Germinal center (tissue), 1 donor: Measurements from ENCODE around the gene CPN2.

Source experiments
- DNase-seq: peaks from one replicate; pipeline ENCODE4 v3.0.0; 2012; ENCODE audit warnings: mixed read lengths, low spot score

Gene CPN2

GRCh38 chr3:194312186-194312742 is 38.9 kb downstream of the CPN2 start:
- no peak for DNase-seq

GRCh38 chr3:194311000-194311399 is 40.1 kb downstream of the CPN2 start:
- DNase-seq, result no peak

GRCh38 chr3:194310060-194310835 is 40.9 kb downstream of the CPN2 start:
- DNase-seq, result no peak

GRCh38 chr3:194308601-194309449 is 42.3 kb downstream of the CPN2 start:
- DNase-seq, result no peak

GRCh38 chr3:194307849-194308248 is 43.3 kb downstream of the CPN2 start:
- DNase-seq, result no peak

- DNase-seq, result peak; percentile 57
Observed at GRCh38 chr3:194306771-194307640, 44.1 kb downstream of the CPN2 start.

GRCh38 chr3:194306109-194306686 is 44.9 kb downstream of the CPN2 start:
- peak; percentile 70 for DNase-seq

GRCh38 chr3:194305356-194306108 is 45.6 kb downstream of the CPN2 start:
- DNase-seq, result no peak

GRCh38 chr3:194304186-194304917 is 46.8 kb downstream of the CPN2 start:
- no peak for DNase-seq

GRCh38 chr3:194303749-194304148 is 47.4 kb downstream of the CPN2 start:
- DNase-seq, result no peak

GRCh38 chr3:194301730-194302129 is 49.4 kb downstream of the CPN2 start:
- DNase-seq, result no peak

GRCh38 chr3:194300936-194301335 is 50.2 kb downstream of the CPN2 start:
- no peak for DNase-seq

- DNase-seq, result no peak
Observed at GRCh38 chr3:194300382-194300758, 50.8 kb downstream of the CPN2 start.

- no peak for DNase-seq
Observed at GRCh38 chr3:194298331-194299227, 52.5 kb downstream of the CPN2 start.

- no peak for DNase-seq
Observed at GRCh38 chr3:194296454-194297263, 54.5 kb downstream of the CPN2 start.

- no peak for DNase-seq
Observed at GRCh38 chr3:194294895-194295214, 56.3 kb downstream of the CPN2 start.

- DNase-seq, result no peak
Observed at GRCh38 chr3:194294199-194294894, 56.8 kb downstream of the CPN2 start.
